ENCODE data around the gene DEXI.

The DEXI gene

DNA sequence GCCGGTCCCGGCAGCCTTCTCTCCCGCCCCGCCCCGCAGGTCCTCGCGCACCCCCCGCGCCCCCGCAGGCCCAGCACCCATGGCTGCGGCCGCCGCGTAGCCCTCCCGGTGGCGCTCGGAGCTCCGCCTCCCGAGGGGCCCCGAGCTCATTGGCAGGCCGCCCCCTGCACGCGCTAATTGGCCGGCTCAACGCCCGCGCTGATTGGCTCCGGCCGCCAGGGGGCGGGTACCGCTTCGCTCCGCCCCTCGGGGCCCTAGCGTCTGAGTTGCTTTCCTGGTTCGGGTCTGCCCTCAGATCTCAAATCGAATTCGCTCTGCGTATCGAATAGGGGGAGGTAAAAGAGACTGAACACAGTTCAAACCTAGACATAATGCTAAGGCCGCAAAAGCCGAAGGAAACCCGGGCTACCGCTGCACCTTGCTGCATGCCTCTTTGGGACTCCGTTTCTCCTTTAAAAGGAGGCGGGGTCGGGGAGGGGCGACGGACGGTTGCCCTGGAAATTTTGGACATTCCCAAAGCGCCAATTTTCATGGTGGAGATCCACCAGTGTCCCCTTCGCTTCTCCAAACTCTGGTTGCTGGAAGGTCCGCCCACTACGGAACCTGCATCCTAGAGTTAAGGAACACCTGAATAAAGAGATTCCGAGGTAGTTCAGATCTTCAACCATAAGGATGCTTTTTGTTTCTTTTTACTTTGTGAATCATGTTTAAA lies at the start of gene DEXI:
Gene DEXI, minus strand, starts transcription at position 117 of the 712 bp plus-strand sequence. CDS start 463 bp downstream, outside the sequence.
- DNase-seq = peak; percentile 92

DNA sequence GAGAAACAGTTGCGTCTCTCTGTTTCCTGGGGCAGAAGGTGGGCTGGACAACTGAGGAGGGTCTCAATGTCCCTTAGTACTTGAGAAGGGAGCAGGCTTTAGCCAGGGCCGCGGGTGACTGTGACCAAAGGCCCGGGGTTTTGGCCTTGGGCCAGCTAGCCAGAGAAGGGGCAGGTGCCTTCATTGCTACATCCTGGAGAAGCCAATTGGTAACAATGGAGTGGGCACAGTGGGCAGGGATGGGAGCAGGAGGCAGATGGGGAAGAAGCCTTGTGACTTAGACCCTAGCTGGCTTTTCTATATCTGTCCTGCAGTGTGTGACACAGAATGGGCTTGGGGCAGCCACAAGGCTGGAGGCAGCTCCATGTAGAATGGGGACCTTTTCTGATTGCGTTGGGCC lies 48.1 kb upstream of the DEXI start:
- DNase-seq = no peak

DNA sequence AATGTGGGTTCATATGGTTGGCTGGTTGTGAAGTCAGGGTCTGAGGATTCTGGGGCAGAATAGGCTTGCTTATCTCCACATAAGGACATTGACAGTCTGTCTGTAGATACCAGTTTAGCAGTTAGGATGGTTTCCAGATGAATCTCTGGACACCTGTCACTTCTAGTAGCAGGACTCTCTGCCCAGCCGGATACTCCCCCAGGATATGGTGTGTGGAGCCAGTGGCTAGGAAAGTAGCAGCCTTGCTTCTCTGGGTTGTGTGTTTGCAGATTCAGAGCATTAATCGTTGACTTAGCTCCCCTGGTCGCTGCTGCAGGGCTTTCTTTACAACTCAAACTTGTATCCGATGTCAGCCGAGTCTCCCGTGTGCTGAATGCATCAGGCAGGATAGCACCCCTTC lies 47.3 kb upstream of the DEXI start:
- DNase-seq = no peak

DNA sequence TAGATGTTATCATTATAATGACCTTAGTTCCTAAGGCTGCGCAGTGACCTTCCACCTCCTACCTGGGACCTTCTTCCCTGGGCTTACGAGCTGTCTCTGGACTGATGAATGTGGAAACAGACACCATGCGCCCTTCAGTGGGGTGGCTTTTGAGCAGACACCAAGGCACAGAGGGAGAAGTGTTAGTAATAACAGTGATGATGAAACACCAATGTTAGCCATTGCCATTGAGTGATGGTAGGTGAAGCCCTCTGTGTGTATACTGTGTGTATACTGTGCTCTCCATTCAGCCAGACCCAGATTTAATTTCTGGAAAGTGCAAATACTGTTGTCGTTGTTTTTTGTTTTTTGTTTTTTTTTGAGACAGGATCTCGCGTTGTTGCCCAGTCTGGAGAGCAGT lies 46.6 kb upstream of the DEXI start:
- no peak for DNase-seq

DNA sequence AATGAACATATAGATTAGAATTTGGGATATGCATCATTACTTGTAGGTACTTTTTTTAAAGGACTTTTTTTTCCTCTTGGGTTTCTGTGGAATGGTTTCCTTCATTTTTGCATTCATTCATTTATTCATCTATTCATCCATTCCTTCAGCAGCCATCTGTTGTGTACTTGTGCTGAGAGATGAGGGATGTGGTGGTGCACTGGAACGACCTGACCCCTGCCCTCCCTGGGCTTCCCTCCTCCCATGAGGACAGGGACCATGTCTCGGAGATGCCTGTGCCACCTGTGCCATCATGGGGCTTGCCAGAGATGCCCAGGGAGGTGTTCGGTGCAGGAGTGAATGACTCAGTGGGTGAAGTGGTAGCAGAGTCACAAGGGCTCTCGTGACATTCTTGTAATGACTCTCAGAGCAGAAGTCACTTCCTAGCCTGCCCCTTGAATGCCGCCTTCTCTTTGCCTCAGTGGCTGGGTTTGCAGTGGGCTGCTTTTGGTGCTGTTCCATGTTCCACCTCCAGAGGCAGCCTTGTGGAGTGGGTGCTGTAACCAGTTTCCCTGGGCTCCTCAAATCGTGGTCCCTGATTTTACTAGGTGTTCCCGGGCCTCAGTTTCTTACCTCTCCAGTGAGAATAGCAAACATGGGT lies 46.0 kb upstream of the DEXI start:
- no peak for DNase-seq

DNA sequence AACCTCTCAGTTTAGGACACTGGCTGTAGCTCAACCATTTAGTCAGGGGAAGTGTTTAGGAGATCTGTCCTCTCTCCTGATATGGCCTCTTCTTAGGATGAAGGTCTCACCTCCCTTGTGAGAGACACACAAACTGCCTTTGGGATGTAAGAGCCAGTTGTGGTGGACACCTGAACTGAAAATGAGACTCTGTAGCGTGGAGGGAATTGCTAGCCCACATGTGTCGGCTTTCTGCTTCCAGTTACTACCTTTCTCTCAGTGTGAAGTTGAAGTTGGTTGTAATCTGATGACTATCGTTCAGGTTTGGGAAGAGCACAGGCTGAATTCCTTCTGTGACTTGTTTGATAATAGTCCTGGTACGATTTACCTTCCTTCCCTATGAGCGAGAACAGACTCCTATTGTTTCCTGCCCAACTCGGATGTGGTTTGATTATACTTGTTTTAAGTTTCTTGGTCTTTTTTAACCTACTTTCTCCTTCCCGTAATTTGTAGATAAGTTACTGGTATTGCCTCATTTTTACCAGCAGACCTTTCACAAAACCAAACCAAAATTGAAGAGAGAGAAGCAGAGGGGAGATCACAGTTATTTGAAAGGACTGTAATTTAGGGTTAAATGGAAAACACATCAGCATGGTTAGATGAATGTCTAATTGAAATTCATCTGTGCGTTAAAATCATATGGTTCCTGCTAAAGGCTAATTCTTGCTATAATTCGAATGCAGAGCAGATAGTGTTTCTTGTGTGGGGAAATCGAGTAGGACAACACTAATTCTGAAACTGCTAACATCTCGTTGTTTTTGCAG lies 45.3 kb upstream of the DEXI start:
- DNase-seq = no peak

DNA sequence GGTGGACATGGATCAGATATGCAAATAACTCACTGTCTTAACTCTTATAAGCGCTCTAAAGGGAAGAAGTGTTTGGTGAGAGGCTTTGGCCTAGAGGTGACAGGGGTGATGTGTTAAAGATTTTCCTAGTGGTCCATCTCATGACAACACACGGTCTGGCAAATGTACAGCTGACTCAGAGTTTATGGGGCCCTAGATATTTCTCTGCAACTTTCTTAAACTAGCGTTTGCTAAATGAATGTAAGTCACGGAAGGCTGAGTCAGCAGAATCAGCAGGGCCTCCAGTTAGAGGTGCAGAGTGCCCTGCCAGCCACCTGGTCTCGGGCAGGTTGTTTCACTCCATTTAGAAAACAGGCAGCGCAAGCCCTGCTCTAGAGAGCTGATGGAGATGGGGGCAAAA lies 42.2 kb upstream of the DEXI start:
- no peak for DNase-seq

DNA sequence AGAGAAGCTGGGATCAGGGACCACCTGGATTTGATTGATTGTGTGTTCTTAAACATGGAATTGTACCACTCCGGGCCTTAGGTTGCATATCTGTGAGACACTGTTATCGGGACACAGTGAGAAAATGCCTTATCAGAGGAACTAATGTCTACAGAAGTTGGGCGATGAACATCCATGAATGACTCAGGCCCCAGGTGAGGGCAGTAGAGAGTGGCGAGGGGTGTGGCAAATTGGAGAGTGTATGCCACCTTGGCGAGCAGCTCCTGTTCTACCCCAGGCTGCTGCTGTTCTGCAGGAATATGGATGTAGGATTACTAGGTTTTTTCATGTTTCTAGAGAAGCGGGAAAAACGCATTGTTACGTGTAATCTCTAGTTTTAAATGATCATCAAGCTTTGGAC lies 40.9 kb upstream of the DEXI start:
- no peak for DNase-seq

DNA sequence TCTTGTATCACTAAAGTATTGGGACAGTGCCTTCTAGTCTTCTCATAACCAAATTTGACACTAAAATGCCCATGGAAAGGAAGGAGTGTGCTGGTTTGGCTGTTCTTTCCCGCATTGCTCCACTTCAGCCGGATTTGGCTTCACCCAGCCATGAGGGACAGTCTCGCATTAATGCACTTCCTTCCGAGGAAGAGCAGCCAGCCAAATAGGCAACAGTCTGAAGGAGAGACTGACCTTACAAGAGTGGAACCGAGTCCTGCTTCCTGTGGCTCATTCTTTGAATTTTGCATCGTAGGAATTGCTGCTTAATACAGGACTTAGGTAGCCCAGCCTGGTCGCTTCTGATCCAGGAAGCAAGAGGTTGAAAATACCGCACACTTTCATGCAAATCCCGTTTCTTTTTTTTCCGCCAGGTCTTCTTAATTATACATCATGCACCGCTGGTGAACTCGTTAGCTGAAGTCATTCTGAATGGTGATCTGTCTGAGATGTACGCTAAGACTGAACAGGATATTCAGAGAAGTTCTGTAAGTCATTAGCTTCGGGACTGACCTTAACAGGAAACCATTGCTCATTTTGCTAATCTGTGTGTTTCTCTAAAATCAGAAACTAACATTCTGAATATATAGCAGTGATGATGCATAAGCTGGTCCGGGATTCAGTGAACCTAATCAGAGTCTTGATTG lies 40.3 kb upstream of the DEXI start:
- no peak for DNase-seq

DNA sequence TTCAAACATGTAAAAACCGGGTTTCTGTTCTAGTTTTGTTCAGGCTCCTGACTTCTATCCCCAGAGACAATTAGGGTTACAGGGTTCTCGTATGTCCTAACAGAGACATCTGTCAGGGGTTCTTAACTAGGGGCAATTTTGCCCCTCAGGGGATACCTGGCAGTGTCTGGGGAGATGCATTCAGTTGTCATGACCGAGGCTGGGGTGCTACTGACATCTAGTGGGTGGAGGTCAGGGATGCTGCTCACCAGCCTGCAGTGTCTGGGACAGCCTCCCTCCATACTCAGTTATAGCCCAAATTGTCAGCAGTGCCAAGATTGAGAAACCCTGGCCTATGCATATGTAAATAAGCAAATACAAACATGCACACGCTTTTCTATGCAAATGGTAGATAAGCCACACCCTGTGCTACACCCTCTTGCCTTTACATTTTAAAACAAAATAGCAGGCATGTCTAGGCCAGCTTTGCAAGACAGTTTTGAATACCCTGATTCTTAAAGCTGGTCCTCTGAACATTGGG lies 39.5 kb upstream of the DEXI start:
- no peak for DNase-seq

DNA sequence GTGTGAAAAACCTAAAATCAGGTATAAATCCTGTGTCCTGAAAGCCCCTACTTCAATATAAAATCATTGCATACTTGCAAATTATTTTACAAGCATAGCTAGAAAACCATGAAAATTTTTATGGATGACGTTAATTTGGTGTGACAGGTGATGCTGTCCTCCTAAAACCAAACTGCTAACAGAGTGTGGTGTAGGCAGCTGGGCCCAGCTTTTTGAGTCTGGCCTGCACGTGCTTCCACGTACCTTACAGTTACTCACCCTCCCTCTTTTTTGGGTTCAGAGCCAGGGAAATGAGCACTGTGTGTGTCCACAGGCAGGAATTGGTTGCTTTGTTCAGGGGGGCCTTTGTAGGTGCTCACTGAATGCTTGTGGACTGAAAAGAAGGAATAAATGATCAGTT lies 38.5 kb upstream of the DEXI start:
- no peak for DNase-seq

DNA sequence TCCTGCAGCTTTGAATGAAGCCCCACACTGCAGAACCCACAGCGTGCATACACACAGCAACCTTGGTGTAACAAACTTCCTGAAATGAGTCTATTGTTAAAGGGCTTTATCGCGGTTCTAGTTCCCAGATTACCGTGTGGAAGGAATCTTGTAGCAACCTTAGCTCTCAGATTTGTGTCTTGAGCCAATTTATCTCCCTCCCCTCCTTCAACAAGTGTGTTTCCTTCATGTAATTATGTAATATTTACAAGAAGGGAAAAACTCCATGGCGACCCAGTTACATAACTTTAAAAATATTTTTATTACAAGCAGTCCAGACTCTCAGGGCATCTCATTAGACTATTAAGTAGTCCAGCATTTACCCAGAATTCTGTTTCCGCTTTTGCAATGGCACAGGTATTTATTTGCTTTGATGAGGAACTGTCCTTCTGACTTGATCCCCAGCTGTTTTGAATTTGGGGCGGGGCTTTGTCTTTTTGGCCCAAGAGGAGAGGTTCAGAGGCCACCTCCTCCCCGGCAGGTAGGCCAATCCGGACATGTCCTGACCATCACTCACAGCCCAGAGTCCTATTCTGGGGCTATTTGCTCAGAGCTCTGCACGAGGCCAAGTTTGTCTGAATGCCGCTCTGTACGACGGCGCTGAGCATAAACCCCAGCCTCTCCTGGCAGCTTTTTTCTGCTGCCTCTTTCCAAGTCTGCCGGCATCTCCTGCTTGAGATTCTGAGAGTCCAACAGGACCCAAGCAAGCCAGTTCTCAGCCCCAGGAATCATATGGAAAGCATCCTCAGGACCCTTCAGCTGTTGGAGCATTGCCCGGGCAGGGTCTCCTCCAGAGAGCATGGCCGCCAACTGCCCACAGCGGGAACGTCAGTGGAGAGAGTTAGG lies 37.7 kb upstream of the DEXI start:
- no peak for DNase-seq

DNA sequence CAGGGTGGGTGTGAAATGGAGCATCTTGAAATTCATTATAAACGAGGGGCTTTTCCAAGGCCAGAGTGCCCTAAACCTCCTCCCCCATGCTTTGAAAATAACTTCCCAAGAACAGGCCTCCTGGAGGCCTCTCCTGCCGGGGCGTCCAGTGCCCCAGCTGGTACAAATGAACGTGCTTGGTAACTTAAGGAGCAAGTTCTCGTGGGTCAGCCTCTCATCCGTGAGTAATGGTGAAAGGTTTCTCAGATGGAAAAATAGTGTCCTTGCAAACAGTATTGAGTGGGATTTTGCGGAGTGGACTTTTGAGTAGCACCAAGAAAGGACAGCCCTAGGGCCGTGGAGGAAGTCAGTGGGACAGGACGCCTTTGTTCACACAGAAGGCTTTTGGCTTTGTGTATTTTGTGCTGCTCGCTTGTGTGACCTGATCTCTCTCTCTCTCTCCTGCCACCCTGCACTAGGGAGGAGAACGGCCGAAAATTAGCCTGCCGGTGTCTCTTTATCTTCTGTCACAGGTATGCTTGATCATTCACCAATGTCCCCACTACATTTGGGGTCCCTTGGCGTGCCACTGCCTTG lies 36.7 kb upstream of the DEXI start:
- no peak for DNase-seq

DNA sequence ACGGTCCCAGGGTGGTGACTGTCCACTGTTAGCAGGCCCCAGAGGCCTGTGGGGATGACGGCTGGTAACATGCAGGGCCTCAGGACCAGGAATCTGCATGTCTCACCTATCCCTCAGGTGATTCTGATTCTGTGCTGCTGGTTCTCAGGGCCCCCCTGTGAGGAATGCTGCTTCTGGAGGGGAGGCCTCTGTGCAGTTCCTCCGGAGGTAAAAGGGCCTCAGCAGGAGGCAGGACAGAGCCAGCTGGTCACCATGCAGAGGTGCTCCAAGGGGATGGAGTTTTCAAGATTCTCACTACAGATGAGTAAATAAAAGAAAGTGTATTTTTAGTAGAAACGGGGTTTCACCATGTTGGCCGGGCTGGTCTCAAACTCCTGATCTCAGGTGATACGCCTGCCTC lies 35.9 kb upstream of the DEXI start:
- no peak for DNase-seq

DNA sequence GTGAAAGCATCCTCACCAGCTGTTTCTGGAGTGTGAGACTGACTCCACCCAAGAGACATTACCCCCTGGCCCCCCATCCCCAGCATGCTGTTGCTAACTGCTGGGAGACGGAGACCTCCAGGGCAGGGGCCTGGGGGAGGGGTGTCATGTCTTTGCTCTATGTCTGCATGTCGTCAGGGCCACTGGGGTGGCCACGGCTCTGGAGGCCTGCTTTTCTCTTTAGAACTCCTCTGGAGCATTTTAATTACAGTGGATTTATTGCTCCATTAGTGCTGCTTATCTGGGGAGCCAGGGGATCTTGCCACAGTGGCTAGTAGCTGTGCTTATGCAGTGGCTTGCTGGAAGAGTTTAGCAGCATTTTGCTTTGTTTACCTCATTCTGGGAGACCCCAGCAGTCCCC lies 34.4 kb upstream of the DEXI start:
- DNase-seq = no peak

DNA sequence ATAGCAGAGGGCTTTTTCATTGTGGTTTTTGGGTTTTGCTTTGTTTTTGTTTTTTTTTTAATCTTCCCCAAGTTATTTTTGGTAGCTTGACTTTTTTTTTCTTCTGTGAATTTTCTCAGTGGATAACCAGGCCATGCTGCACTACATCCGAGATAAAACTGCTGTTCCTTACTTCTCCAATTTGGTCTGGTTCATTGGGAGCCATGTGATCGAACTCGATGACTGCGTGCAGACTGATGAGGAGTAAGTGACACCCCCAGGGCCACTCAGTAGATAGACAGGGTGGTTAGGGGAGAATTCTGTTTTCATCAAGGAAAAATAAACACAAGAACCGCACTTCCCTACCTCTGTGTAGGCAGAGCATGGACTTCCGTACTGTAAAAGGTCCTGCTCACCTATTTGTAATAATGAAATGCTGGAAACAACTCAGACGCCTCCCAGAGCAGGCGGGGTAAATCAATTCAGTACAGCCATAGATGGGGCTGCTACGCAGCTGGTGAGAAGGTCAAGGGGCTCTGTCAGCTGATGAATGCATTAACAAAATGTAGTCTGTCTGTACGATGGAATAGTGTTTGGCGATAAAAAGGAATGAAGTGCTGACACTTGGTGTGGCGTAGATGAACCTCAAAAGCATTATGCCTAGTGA lies 30.7 kb upstream of the DEXI start:
- no peak for DNase-seq

DNA sequence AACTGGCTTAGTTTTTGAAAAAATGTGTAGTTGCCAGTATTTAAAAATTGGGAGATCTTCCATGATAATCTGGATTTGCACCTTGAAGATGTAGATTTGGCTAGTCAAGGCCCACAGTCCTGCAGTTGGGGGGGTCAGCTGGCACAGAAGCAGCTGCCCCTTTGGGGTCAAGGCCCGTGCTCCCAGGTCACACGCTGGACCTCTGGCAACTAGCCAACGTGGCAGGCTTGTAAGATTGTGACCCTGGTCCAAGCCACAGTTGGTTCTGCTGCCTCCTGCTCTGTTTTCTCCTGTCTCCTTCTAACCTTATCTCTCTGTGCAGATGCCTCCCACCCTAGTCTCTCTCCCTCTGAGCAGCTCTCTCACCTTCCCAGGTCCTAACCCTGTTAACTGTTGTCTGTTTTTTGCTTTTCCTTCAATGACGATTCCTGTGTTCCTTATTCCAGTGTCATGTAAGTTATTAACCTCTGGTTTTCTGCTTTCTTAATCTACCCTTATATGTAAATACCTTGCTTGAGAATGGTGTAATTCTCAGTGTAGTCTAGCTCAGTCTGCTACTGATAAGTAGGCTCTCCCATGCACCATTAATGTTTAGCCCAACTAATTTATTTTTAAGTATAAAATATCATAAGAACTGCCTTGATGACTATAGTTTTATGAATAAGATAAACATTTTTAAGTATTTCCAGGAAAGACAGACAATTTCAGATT lies 30.0 kb upstream of the DEXI start:
- no peak for DNase-seq

DNA sequence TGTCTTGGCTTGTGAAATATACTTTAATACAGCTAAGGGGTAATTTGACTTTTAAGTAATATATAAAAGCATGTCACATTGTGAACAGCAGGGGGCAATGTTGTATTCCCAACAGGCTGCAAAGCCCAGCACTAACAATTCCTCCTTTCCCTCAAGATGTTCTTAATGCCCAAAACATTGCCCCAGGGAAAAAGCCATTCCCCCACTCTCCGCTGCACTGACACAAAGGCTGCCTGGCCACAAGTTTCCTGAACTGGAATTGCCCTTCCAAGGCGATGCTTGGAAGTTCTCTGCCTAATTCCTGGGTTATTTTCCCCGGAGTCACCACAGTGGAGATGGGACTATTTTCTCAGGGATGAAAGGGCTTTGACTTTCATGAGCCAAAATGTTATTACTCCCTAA lies 29.3 kb upstream of the DEXI start:
- DNase-seq = peak; percentile 54

DNA sequence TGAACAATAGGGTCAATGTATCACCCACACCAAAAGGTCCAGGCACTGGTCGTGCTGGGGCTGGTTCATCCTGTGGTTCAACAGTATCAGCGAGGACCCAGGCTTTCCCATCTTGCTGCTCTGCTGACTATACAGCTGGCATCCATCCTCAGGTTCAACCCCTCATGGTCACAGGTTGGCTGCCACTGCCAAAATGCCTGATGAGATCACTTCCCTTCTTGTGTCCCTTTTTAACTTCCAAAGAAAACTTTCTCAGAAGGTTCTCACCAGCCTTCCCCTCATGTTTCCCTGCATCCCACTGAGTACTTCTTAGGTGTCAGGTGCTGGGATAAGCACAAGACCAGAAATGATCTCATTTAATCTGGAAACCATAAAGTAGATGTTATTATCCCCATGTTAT lies 27.8 kb upstream of the DEXI start:
- DNase-seq = no peak

DNA sequence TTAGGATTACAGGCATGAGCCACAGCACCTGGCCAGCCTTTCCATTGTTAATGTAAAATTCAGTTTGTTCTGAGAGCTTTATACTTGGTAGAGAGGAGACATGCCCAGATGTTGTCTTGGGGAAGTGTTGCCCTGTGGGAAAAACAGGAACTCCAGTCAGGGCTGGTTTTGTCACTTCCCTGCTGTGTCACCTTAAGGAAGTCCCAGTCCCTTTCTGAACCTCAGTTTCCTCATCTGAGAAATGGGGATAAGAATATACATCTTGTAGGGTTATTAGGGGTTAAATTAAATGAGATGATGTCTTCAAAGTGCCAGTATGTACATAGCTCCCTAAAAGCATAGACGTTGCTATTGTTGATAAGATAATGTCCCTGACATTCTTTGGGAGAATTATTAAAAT lies 27.3 kb upstream of the DEXI start:
- peak; percentile 73 for DNase-seq

DNA sequence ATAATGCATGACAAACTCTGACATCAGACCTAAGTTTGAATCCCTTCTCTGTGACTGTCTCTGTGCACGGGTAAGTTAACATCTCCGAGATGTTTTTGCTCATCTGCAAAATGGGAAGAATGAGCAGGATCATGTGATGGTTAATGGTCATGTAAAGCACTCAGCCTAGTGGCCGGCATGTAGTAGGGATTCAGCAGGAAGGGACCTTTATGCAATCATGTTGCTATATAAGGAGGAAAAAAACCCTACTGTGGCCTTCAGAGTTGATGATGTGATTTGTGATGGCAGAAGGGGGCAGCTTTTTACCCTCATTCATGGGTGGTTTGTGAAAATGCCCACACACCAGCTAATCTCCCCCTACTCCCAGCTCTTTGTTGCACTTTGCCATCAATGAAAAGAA lies 26.2 kb upstream of the DEXI start:
- DNase-seq = peak; percentile 72

Measured in inflammatory macrophage treated with lipopolysaccharide for 4 hours (primary cell).